HEK293 (cell line): ENCODE results near the gene LMNA.

Experiments
- CTCF ChIA-PET: fragments of 350-600 bp; formaldehyde crosslinking; extraction: SDS; loops from one replicate; lab custom pipeline; 2021; ENCODE audit warnings: antibody characterized with exemption; lab: Yijun Ruan, JAX
- POLR2A ChIA-PET: fragments of 300-600 bp; formaldehyde crosslinking; extraction: SDS; loops from one replicate; lab custom pipeline; 2020; ENCODE audit warnings: antibody characterized with exemption, inconsistent platforms; lab: Yijun Ruan, JAX
- H3K27ac ChIP-seq: fragments of 200-500 bp; sonication (Bioruptor generic); 2 replicates; pipeline ENCODE4 v1.5.1; 2014; ENCODE audit warnings: low read depth, low read length, control low read depth, inconsistent platforms; ENCODE audit errors: extremely low read depth
- H3K36me3 ChIP-seq, 2 experiments: fragments of 200-500 bp in 1 of 2; sonication (Bioruptor generic) in 1 of 2; 1 replicate in 1 of 2; 2 replicates in 1 of 2; pipeline ENCODE4 v1.5.1; 2014 to 2017; ENCODE audit warnings: inconsistent platforms in 2 of 2, low read length in 2 of 2; ENCODE audit not compliant: control insufficient read depth in 2 of 2, insufficient read depth in 1 of 2
- H3K4me1 ChIP-seq: fragments of 200-500 bp; sonication (Bioruptor generic); 2 replicates; pipeline ENCODE4 v1.5.1; 2014; ENCODE audit warnings: mild to moderate bottlenecking, low read length, inconsistent platforms; ENCODE audit not compliant: control insufficient read depth, insufficient read depth
- H3K4me3 ChIP-seq: 2 replicates; pipeline ENCODE4 v1.5.1; 2011; ENCODE audit warnings: low read depth, mild to moderate bottlenecking, control low read depth, low read length, moderate library complexity
- H3K9me3 ChIP-seq: fragments of 200-500 bp; sonication (Bioruptor generic); 2 replicates; pipeline ENCODE4 v1.5.1; 2014; ENCODE audit warnings: low read depth, low read length, inconsistent platforms; ENCODE audit not compliant: control insufficient read depth, insufficient read depth
- KLF7 ChIP-seq: fragments of 450-650 bp; formaldehyde crosslinking; IDR thresholded peaks from 2 replicates; pipeline ENCODE4 v1.5.1; 2016; ENCODE audit warnings: missing biosample characterization, missing genetic modification characterization, borderline replicate concordance
- MZF1 ChIP-seq: fragments of 450-650 bp; formaldehyde crosslinking; IDR thresholded peaks from 2 replicates; pipeline ENCODE4 v1.5.1; 2017; ENCODE audit warnings: missing biosample characterization, missing genetic modification characterization, borderline replicate concordance
- RBAK ChIP-seq: fragments of 450-650 bp; formaldehyde crosslinking; IDR thresholded peaks from 2 replicates; pipeline ENCODE4 v1.5.1; 2016; ENCODE audit warnings: missing biosample characterization, missing genetic modification characterization
- YY1 ChIP-seq: fragments of 450-650 bp; formaldehyde crosslinking; IDR thresholded peaks from 2 replicates; pipeline ENCODE4 v1.5.1; 2018; ENCODE audit warnings: missing biosample characterization, missing genetic modification characterization
- ZNF138 ChIP-seq: fragments of 450-650 bp; formaldehyde crosslinking; IDR thresholded peaks from 2 replicates; pipeline ENCODE4 v1.5.1; 2016; ENCODE audit warnings: missing biosample characterization, missing genetic modification characterization, borderline replicate concordance
- ZNF16 ChIP-seq: fragments of 450-650 bp; formaldehyde crosslinking; IDR thresholded peaks from 2 replicates; pipeline ENCODE4 v1.5.1; 2016; ENCODE audit warnings: low read depth, missing biosample characterization, missing genetic modification characterization
- ZNF175 ChIP-seq: fragments of 450-650 bp; formaldehyde crosslinking; IDR thresholded peaks from 2 replicates; pipeline ENCODE4 v1.5.1; 2016; ENCODE audit warnings: missing biosample characterization, missing genetic modification characterization
- ZNF341 ChIP-seq: fragments of 450-650 bp; formaldehyde crosslinking; IDR thresholded peaks from 2 replicates; pipeline ENCODE4; 2016; ENCODE audit warnings: low read depth, missing biosample characterization, missing genetic modification characterization
- ZNF416 ChIP-seq: fragments of 450-650 bp; formaldehyde crosslinking; IDR thresholded peaks from 2 replicates; pipeline ENCODE4 v1.5.1; 2016; ENCODE audit warnings: missing biosample characterization, missing genetic modification characterization
- ZNF510 ChIP-seq: fragments of 450-650 bp; formaldehyde crosslinking; IDR thresholded peaks from 2 replicates; pipeline ENCODE4 v1.5.1; 2018; ENCODE audit warnings: mild to moderate bottlenecking, missing genetic modification characterization, missing biosample characterization; ENCODE audit not compliant: insufficient replicate concordance
- ZNF530 ChIP-seq: fragments of 450-650 bp; formaldehyde crosslinking; IDR thresholded peaks from 2 replicates; pipeline ENCODE4 v1.5.1; 2016; ENCODE audit warnings: low read depth, missing biosample characterization, missing genetic modification characterization
- ZNF548 ChIP-seq: fragments of 450-650 bp; formaldehyde crosslinking; IDR thresholded peaks from 2 replicates; pipeline ENCODE4 v1.5.1; 2016; ENCODE audit warnings: missing biosample characterization, missing genetic modification characterization
- ZNF664 ChIP-seq: fragments of 450-650 bp; formaldehyde crosslinking; IDR thresholded peaks from 2 replicates; pipeline ENCODE4 v1.5.1; 2016; ENCODE audit warnings: missing biosample characterization, missing genetic modification characterization
- ZNF677 ChIP-seq: fragments of 450-650 bp; IDR thresholded peaks from 2 replicates; pipeline ENCODE4 v1.5.0; 2018; ENCODE audit warnings: missing biosample characterization, mild to moderate bottlenecking, missing genetic modification characterization, moderate library complexity
- ZSCAN23 ChIP-seq: fragments of 450-650 bp; formaldehyde crosslinking; IDR thresholded peaks from 2 replicates; pipeline ENCODE4 v1.5.1; 2016; ENCODE audit warnings: missing biosample characterization, missing genetic modification characterization
- TF ChIP-seq, protein P1 (sequence below): fragments of 450-650 bp; formaldehyde crosslinking; IDR thresholded peaks from 2 replicates; pipeline ENCODE4 v1.5.1; 2016; ENCODE audit warnings: missing biosample characterization, missing genetic modification characterization
- TF ChIP-seq, protein P2 (sequence below): fragments of 450-650 bp; formaldehyde crosslinking; IDR thresholded peaks from 2 replicates; pipeline ENCODE4 v1.5.1; 2016; ENCODE audit warnings: missing biosample characterization, missing genetic modification characterization
- TF ChIP-seq, protein P3 (sequence below): fragments of 450-650 bp; formaldehyde crosslinking; IDR thresholded peaks from 2 replicates; pipeline ENCODE4 v1.5.1; 2017; ENCODE audit warnings: missing biosample characterization, missing genetic modification characterization
- TF ChIP-seq, protein P4 (sequence below): fragments of 450-650 bp; formaldehyde crosslinking; IDR thresholded peaks from 2 replicates; pipeline ENCODE4 v1.5.1; 2016; ENCODE audit warnings: missing biosample characterization, missing genetic modification characterization
- TF ChIP-seq, protein P5 (sequence below): fragments of 450-650 bp; formaldehyde crosslinking; IDR thresholded peaks from 2 replicates; pipeline ENCODE4 v1.5.1; 2016; ENCODE audit warnings: missing biosample characterization, missing genetic modification characterization, borderline replicate concordance

The LMNA gene

DNA sequence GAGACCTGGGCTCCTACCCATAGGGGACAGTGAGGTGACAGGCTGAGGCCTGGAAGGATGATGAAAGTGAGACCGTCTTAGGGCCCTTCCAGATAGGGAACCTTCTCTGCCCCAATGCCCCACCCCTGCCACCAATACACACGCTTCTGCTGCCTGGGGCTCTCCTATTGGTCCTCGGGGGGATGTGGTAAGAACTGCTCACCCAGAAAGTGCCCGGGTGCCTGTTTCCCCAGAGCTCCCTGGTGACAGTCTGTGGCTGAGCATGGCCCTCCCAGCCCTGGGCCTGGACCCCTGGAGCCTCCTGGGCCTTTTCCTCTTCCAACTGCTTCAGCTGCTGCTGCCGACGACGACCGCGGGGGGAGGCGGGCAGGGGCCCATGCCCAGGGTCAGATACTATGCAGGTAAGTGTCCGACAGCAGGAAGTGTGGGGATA is 39.8 kb downstream of the LMNA start:
- CTCF ChIA-PET, result interaction anchor here (0.6 to 1.7 kb wide), 4 partner anchors 13 to 205 kb away, joined by 3 to 11 read pairs (median 6); no protein-coding TSS in a partner anchor
- H3K27ac ChIP-seq, result no peak overlapping the region
- H3K9me3 ChIP-seq, result no peaks in the 10 kb centered on the region
- H3K36me3 ChIP-seq, result no peaks in the 10 kb centered on the region
- H3K4me3 ChIP-seq, result no peak overlapping the region
- H3K4me1 ChIP-seq, result no peaks in the 10 kb centered on the region
- TF ChIP-seq, protein P1, sequence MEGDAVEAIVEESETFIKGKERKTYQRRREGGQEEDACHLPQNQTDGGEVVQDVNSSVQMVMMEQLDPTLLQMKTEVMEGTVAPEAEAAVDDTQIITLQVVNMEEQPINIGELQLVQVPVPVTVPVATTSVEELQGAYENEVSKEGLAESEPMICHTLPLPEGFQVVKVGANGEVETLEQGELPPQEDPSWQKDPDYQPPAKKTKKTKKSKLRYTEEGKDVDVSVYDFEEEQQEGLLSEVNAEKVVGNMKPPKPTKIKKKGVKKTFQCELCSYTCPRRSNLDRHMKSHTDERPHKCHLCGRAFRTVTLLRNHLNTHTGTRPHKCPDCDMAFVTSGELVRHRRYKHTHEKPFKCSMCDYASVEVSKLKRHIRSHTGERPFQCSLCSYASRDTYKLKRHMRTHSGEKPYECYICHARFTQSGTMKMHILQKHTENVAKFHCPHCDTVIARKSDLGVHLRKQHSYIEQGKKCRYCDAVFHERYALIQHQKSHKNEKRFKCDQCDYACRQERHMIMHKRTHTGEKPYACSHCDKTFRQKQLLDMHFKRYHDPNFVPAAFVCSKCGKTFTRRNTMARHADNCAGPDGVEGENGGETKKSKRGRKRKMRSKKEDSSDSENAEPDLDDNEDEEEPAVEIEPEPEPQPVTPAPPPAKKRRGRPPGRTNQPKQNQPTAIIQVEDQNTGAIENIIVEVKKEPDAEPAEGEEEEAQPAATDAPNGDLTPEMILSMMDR (tag by site-specific recombination), result no peak
- no peak for TF ChIP-seq ZNF677 (tag by site-specific recombination)
- TF ChIP-seq ZNF510 (tag by site-specific recombination), result no peak
- TF ChIP-seq ZNF16 (tag by site-specific recombination), result no peak
- TF ChIP-seq ZNF664, result no peak
- no peak for TF ChIP-seq RBAK (tag by site-specific recombination)
- TF ChIP-seq ZSCAN23 (tag by site-specific recombination), result no peak
- no peak for TF ChIP-seq YY1 (tag by site-specific recombination)
- TF ChIP-seq, protein P2, sequence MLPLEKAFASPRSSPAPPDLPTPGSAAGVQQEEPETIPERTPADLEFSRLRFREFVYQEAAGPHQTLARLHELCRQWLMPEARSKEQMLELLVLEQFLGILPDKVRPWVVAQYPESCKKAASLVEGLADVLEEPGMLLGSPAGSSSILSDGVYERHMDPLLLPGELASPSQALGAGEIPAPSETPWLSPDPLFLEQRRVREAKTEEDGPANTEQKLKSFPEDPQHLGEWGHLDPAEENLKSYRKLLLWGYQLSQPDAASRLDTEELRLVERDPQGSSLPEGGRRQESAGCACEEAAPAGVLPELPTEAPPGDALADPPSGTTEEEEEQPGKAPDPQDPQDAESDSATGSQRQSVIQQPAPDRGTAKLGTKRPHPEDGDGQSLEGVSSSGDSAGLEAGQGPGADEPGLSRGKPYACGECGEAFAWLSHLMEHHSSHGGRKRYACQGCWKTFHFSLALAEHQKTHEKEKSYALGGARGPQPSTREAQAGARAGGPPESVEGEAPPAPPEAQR (tag by site-specific recombination), result no peak
- POLR2A ChIA-PET, result interaction anchor here (0.8 kb wide), 1 partner anchor 58 kb away, joined by 3 read pairs; the partner anchor contains the start of gene PMF1

DNA sequence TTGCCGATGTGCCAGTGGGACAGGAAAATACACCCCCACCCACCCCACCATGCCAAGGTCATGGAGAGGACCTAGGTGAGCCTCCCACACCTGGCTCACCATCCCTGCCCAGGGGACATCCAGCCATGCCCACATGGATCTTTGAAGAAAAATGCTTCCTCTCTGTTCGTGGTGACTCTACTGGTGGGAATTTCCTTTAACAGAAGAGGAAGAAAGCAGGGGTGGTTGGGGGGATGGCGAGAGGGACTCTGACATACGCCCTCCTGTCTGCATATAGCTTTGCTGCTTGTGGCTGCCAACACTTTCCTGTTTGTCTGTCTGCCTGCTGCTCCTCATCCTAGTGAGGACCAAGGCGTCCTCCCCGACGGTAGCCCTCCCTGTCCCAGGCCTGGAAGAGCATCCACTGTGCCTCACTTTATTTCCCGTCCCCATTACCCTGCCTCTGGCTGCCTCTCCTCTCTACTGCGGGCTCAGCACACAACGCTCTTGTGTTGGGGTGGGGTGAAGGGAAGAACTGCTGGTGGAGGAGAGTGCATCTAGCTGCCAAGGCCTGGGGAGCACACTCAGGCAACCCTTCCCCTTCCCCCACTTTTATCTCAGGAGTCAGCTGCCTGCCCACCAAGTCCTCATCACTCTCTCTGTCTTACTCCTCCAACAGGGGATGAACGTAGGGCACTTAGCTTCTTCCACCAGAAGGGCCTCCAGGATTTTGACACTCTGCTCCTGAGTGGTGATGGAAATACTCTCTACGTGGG is 41.4 kb downstream of the LMNA start:
- POLR2A ChIA-PET, result no interaction called here

DNA sequence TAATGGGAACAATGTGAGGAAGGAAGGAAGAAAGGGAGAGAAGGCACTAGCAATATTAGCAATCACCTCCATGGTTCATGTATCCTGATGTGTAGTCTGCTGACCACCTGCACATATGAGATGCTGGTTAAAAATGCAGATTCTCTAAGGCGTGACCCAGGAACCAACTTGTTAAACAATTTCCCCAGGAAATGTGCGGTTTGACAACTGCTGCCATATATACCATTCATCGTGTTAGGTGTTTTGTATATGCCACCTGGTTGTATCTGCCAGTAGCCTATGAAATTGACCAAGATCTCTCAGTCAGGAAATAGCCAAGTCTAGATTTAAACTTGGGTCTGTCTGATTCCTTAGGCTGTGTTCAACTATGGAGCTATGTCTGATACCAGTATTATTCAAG is 43.0 kb downstream of the LMNA start:
- CTCF ChIA-PET, result interaction anchor here (0.7 kb wide), 1 partner anchor 56 kb away, joined by 3 read pairs; the partner anchor contains the start of gene PMF1
- H3K27ac ChIP-seq, result no peak overlapping the region
- no peak overlapping the region for H3K4me3 ChIP-seq
- POLR2A ChIA-PET, result no interaction called here
- H3K9me3 ChIP-seq, result no peaks in the 10 kb centered on the region
- no peaks in the 10 kb centered on the region for H3K4me1 ChIP-seq
- no peaks in the 10 kb centered on the region for H3K36me3 ChIP-seq
- TF ChIP-seq ZNF16 (tag by site-specific recombination) (no peak), ZNF341 (no peak), MZF1 (tag by site-specific recombination) (no peak), KLF7 (tag by site-specific recombination) (no peak), ZNF416 (tag by site-specific recombination) (no peak), ZNF175 (tag by site-specific recombination) (no peak), ZNF548 (tag by site-specific recombination) (no peak), ZNF530 (tag by site-specific recombination) (no peak), ZNF138 (tag by site-specific recombination) (no peak)
- TF ChIP-seq, protein P3, sequence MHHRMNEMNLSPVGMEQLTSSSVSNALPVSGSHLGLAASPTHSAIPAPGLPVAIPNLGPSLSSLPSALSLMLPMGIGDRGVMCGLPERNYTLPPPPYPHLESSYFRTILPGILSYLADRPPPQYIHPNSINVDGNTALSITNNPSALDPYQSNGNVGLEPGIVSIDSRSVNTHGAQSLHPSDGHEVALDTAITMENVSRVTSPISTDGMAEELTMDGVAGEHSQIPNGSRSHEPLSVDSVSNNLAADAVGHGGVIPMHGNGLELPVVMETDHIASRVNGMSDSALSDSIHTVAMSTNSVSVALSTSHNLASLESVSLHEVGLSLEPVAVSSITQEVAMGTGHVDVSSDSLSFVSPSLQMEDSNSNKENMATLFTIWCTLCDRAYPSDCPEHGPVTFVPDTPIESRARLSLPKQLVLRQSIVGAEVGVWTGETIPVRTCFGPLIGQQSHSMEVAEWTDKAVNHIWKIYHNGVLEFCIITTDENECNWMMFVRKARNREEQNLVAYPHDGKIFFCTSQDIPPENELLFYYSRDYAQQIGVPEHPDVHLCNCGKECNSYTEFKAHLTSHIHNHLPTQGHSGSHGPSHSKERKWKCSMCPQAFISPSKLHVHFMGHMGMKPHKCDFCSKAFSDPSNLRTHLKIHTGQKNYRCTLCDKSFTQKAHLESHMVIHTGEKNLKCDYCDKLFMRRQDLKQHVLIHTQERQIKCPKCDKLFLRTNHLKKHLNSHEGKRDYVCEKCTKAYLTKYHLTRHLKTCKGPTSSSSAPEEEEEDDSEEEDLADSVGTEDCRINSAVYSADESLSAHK (tag by site-specific recombination), result no peak

More for the DNA sequence above, 41.4 kb downstream of the LMNA start:
- TF ChIP-seq, protein P4, sequence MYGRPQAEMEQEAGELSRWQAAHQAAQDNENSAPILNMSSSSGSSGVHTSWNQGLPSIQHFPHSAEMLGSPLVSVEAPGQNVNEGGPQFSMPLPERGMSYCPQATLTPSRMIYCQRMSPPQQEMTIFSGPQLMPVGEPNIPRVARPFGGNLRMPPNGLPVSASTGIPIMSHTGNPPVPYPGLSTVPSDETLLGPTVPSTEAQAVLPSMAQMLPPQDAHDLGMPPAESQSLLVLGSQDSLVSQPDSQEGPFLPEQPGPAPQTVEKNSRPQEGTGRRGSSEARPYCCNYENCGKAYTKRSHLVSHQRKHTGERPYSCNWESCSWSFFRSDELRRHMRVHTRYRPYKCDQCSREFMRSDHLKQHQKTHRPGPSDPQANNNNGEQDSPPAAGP (tag by site-specific recombination), result no peak
- TF ChIP-seq, protein P5, sequence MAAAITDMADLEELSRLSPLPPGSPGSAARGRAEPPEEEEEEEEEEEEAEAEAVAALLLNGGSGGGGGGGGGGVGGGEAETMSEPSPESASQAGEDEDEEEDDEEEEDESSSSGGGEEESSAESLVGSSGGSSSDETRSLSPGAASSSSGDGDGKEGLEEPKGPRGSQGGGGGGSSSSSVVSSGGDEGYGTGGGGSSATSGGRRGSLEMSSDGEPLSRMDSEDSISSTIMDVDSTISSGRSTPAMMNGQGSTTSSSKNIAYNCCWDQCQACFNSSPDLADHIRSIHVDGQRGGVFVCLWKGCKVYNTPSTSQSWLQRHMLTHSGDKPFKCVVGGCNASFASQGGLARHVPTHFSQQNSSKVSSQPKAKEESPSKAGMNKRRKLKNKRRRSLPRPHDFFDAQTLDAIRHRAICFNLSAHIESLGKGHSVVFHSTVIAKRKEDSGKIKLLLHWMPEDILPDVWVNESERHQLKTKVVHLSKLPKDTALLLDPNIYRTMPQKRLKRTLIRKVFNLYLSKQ, result no peak
- TF ChIP-seq, all 188 proteins: peak for 0
- Histone ChIP-seq H3K36me3 (no peaks in the 10 kb centered on the region), H3K27ac (no peak overlapping the region), H3K9me3 (no peaks in the 10 kb centered on the region), H3K4me1 (no peaks in the 10 kb centered on the region), H3K4me3 (no peak overlapping the region)
- CTCF ChIA-PET, result interaction anchor here (0.5 to 1.7 kb wide), 3 partner anchors 14 to 255 kb away, joined by 3 to 11 read pairs (median 7); no protein-coding TSS in a partner anchor
